K562 (cell line): ENCODE results near the gene SLC22A7. TPM values are rescaled to one million over a fixed set of nuclear protein-coding genes. Genes with fewer than 3 reads are reported as not detected.

ENCODE experiments used
- ATAC-seq: fragments of 200-7000 bp; cut with Tn5 transposase; 3 replicates; pipeline ENCODE4 v1.9.1; 2020; ENCODE audit warnings: moderate library complexity
- BruUV-seq: library from RNA; stranded (reverse); fragments of 400-500 nt; replicated peaks from 2 replicates; lab custom pipeline; 2021; lab: Mats Ljungman, UMichigan
- CTCF ChIA-PET: fragments of 300-600 bp; formaldehyde crosslinking; extraction: SDS; loops from one replicate; lab custom pipeline; 2021; ENCODE audit warnings: low intra/inter-chr PET ratio; lab: Yijun Ruan, JAX
- POLR2A ChIA-PET: fragments of 300-600, 350-650 bp; sonication (Branson Sonifier 250); formaldehyde crosslinking; extraction: SDS; loops from one replicate; lab custom pipeline; 2021; ENCODE audit warnings: antibody characterized with exemption, inconsistent platforms; lab: Yijun Ruan, JAX
- DNase-seq, 4 experiments: peaks; one replicate each; pipeline versions ENCODE4 v3.0.0 to v3.0.0-alpha.2; 2011 to 2018; ENCODE audit warnings: low spot score in 3 of 4, mixed read lengths in 3 of 4; ENCODE audit errors: extremely low read depth in 1 of 4
- FAIRE-seq: peaks from 2 replicates; lab custom pipeline; 2011; peaks lifted over from hg19 to GRCh38; lab: Jason Lieb, UNC
- H2AFZ ChIP-seq: 2 replicates; pipeline ENCODE4 v1.6.0; 2011; ENCODE audit warnings: low read depth, low read length, control low read depth, inconsistent platforms
- H3K27ac ChIP-seq: fragments of 200-600 bp; 3 replicates; pipeline ENCODE4 v1.8.0; 2011; ENCODE audit warnings: low read depth, mild to moderate bottlenecking, control low read depth, inconsistent platforms, low read length, moderate library complexity, mixed read lengths; ENCODE audit errors: extremely low read depth
- H3K27me3 ChIP-seq, 2 experiments: fragments of 300-600 bp in 1 of 2; 2 replicates in 1 of 2; 3 replicates in 1 of 2; pipeline versions ENCODE4 v1.6.0 to v1.8.0; 2011; ENCODE audit warnings: inconsistent platforms in 2 of 2, low read length in 2 of 2, mild to moderate bottlenecking in 1 of 2, mixed read lengths in 1 of 2, moderate library complexity in 1 of 2; ENCODE audit not compliant: control insufficient read depth in 2 of 2, insufficient read depth in 2 of 2
- H3K36me3 ChIP-seq: fragments of 300-600 bp; 3 replicates; pipeline ENCODE4 v1.8.0; 2011; ENCODE audit warnings: mild to moderate bottlenecking, low read length, inconsistent platforms; ENCODE audit not compliant: control insufficient read depth, insufficient read depth
- H3K4me1 ChIP-seq, 2 experiments: fragments of 200-600 bp in 1 of 2; replicated peaks in 1 of 2; 2 replicates in 1 of 2; 3 replicates in 1 of 2; pipeline versions ENCODE4 v1.5.1 to v1.8.0; 2011; ENCODE audit warnings: inconsistent platforms in 2 of 2, low read length in 2 of 2, mild to moderate bottlenecking in 1 of 2, mixed read lengths in 1 of 2, moderate library complexity in 1 of 2; ENCODE audit not compliant: control insufficient read depth in 2 of 2, insufficient read depth in 2 of 2
- H3K4me2 ChIP-seq: 2 replicates; pipeline ENCODE4 v1.6.1; 2011; ENCODE audit warnings: low read length, control low read depth, inconsistent platforms, mixed read lengths; ENCODE audit not compliant: insufficient read depth
- H3K4me3 ChIP-seq: fragments of 200-600 bp; sonication (generic), shearing (Covaris generic); 2 replicates; pipeline ENCODE4 v1.5.1; 2016; ENCODE audit warnings: control low read depth, inconsistent platforms
- H3K79me2 ChIP-seq: fragments of 200-600 bp; 3 replicates; pipeline ENCODE4 v1.8.0; 2011; ENCODE audit warnings: low read length, inconsistent platforms; ENCODE audit not compliant: control insufficient read depth, insufficient read depth
- H3K9ac ChIP-seq, 2 experiments: 2 replicates each; pipeline versions ENCODE4 v1.6.0 to v1.6.1; 2011; ENCODE audit warnings: low read depth in 2 of 2, low read length in 2 of 2, control low read depth in 1 of 2, inconsistent platforms in 1 of 2, mild to moderate bottlenecking in 1 of 2, mixed read lengths in 1 of 2; ENCODE audit not compliant: insufficient read depth in 1 of 2
- H3K9me1 ChIP-seq: one replicate; pipeline ENCODE4 v1.6.0; 2011; ENCODE audit warnings: inconsistent platforms, mild to moderate bottlenecking, low read length, moderate library complexity; ENCODE audit not compliant: control insufficient read depth, insufficient read depth
- H3K9me3 ChIP-seq: replicated peaks from 2 replicates; pipeline ENCODE4 v1.5.1; 2011; ENCODE audit warnings: low read depth, low read length, inconsistent platforms; ENCODE audit not compliant: control insufficient read depth, insufficient read depth
- H4K20me1 ChIP-seq: replicated peaks from 2 replicates; pipeline ENCODE4 v1.6.1; 2011; ENCODE audit warnings: low read length, inconsistent platforms, mixed read lengths; ENCODE audit not compliant: control insufficient read depth, insufficient read depth
- SMARCB1 ChIP-seq: IDR thresholded peaks from 2 replicates; pipeline ENCODE4 v1.6.1; 2011; ENCODE audit warnings: improper control_type of control experiment, low read depth; ENCODE audit not compliant: insufficient read length
- USF1 ChIP-seq: sonication (generic); formaldehyde crosslinking; IDR thresholded peaks from 2 replicates; pipeline ENCODE4 v1.9.0; 2022; ENCODE audit warnings: mild to moderate bottlenecking, missing genetic modification reagents
- ZNF512 ChIP-seq: IDR thresholded peaks from 2 replicates; pipeline ENCODE4 v1.6.1; 2016; ENCODE audit warnings: missing genetic modification characterization, missing compliant biosample characterization
- ZNF589 ChIP-seq: fragments of 200-800 bp; sonication (Bioruptor generic); IDR thresholded peaks from 2 replicates; pipeline ENCODE4 v1.6.1; 2016; ENCODE audit warnings: low read depth, missing genetic modification characterization, missing compliant biosample characterization
- WGBS: fragments of 100-300 bp; shearing (Covaris generic); methylation state at CpG from one replicate; pipeline ENCODE4 v1.1.6; 2016; ENCODE audit warnings: low coverage, mixed read lengths; ENCODE audit not compliant: insufficient coverage; ENCODE audit errors: missing lambda C conversion rate; 5-methylcytosine and 5-hydroxymethylcytosine counted together
- in situ Hi-C: fragments of 300-500 bp; cut with MboI; formaldehyde crosslinking; loops from 4 replicates; pipeline ENCODE4 v1.15.0; 2018; ENCODE audit warnings: inconsistent platforms, mixed read lengths
- intact Hi-C: fragments of 100-400 bp; cut with micrococcal nuclease; formaldehyde crosslinking; loops from 2 replicates; pipeline ENCODE4 v1.14.2; 2022
- polyA plus RNA-seq, 8 experiments: library from polyadenylated mRNA; depleted of rRNA in 4 of 8; stranded (reverse) in 5 of 8; unstranded in 3 of 8; fragments of >200 nt; fragmentation: Nextera tagmentation in 2 of 8; fragmentation: Illumina TruSeq in 1 of 8; extraction: Ambion mirVana in 2 of 8; extraction: Trizol in 1 of 8; gene quantifications; 2 replicates each; pipeline versions ENCODE4 v1.2.1 to v1.2.3, GENCODE V29; 2011 to 2014; ENCODE audit warnings: inconsistent platforms in 1 of 8, missing spikeins in 1 of 8
- total RNA-seq, 7 experiments: library from RNA; depleted of rRNA in 6 of 7; stranded (reverse); fragments of >200 nt in 6 of 7; fragmentation: Illumina TruSeq in 2 of 7; extraction: Trizol in 2 of 7; gene quantifications; 2 replicates each; pipeline versions ENCODE4 v1.2.1 to v1.2.3, GENCODE V29; 2011 to 2021; ENCODE audit warnings: low replicate concordance in 1 of 7

Gene SLC22A7
- total and polyA plus RNA-seq, 9 of the 15 experiments (the other 6 are each of a cell fraction or from before 2014, with no cell fraction given) = not detected

GRCh38 chr6:43306086-43306485, 8.0 kb downstream of the SLC22A7 start:
- intact Hi-C loops = no loop called here

GRCh38 chr6:43307451-43308100, 9.5 kb downstream of the SLC22A7 start:
- Histone ChIP-seq H3K79me2 (no peaks in the 10 kb centered on the region), H3K9me1 (no peaks in the 10 kb centered on the region), H4K20me1 (no peaks in the 10 kb centered on the region), H3K27me3 (peaks cover 0 to 7% of the 10 kb centered on the region in 2 experiments; a peak in 3 of 5 replicates), H3K9ac (peak overlapping the region in 1 of 2 experiments; percentile 86; a peak in 1 of 4 replicates), H3K4me3 (no peak overlapping the region), H3K27ac (no peak overlapping the region), H3K4me1 (peaks cover 14 to 21% of the 10 kb centered on the region in 2 experiments), H3K9me3 (no peaks in the 10 kb centered on the region)
- in situ Hi-C loops = no loop called here
- DNase-seq (no peak), FAIRE-seq (no peak), ATAC-seq (peak; percentile 3; the same call in 1 of the 3 replicates)
- POLR2A ChIA-PET = interaction anchor here (0.8 to 1.6 kb wide), 9 partner anchors 8 to 447 kb away, joined by 3 to 7 read pairs (median 4); partner anchors contain the start of gene SLC22A7
- 24% methylated on average over 5 of the region's 5 CpGs for WGBS
- TF ChIP-seq USF1 (CRISPR knock-in tag) (0 out of 2 replicates have a peak, but pooled peaks have one; percentile 11), ZNF512 (tag) (no peak)
- TF ChIP-seq, all 486 proteins: peak for 1
- BruUV-seq = no TSS peak
- Histone ChIP-seq H2AFZ (no peak overlapping the region), H3K36me3 (no peaks in the 10 kb centered on the region), H3K4me2 (no peak overlapping the region)
- CTCF ChIA-PET = no interaction called here
- intact Hi-C loops = no loop called here

More at GRCh38 chr6:43306086-43306485, 8.0 kb downstream of the SLC22A7 start:
- TF ChIP-seq ZNF589 (no peak), SMARCB1 (no peak)
- ATAC-seq = no peak
- POLR2A ChIA-PET = interaction anchor here (1.0 to 1.6 kb wide), 2 partner anchors 11 to 14 kb away, joined by 3 read pairs; no protein-coding TSS in a partner anchor
- Histone ChIP-seq H3K4me2 (no peak overlapping the region), H3K27me3 (peaks cover 11 to 22% of the 10 kb centered on the region in 2 experiments; a peak in 4 of 5 replicates), H3K4me3 (no peak overlapping the region), H3K4me1 (peaks cover 18 to 20% of the 10 kb centered on the region in 2 experiments), H3K9ac (no peak overlapping the region), H3K27ac (no peak overlapping the region), H4K20me1 (0 out of 2 replicates have a peak, but pooled peaks cover 4% of the 10 kb centered on the region), H3K36me3 (no peaks in the 10 kb centered on the region), H3K9me3 (no peaks in the 10 kb centered on the region), H3K79me2 (no peaks in the 10 kb centered on the region), H2AFZ (no peak overlapping the region), H3K9me1 (peaks cover 2% of the 10 kb centered on the region)
- DNase-seq = no peak
- CTCF ChIA-PET = no interaction called here
- 40% methylated on average over 7 of the region's 7 CpGs for WGBS
- FAIRE-seq = no peak
- in situ Hi-C loops = no loop called here
- no TSS peak for BruUV-seq
